MCF 10A (cell line): ENCODE measurements around the gene SELP. TPM values are rescaled to one million over a fixed set of nuclear protein-coding genes. Genes with fewer than 3 reads are reported as not detected.

Experiments used
- BruUV-seq: library from RNA; stranded (reverse); fragments of 400-500 nt; replicated peaks from 2 replicates; lab custom pipeline; 2021; lab: Mats Ljungman, UMichigan
- CTCF ChIA-PET: fragments of 300-600 bp; sonication (Branson Sonifier 250); formaldehyde crosslinking; extraction: SDS; loops from one replicate; lab custom pipeline; 2021; ENCODE audit warnings: antibody characterized with exemption, inconsistent platforms; lab: Yijun Ruan, JAX
- POLR2A ChIA-PET: fragments of 300-600, 350-650 bp; sonication (Branson Sonifier 250); formaldehyde crosslinking; extraction: SDS; loops from one replicate; lab custom pipeline; 2020; ENCODE audit warnings: antibody characterized with exemption, inconsistent platforms; lab: Yijun Ruan, JAX
- DNase-seq: peaks from one replicate; pipeline ENCODE4 v3.0.0-alpha.2; 2018; ENCODE audit not compliant: unreplicated experiment
- H3K27ac Mint-ChIP-seq: one replicate; pipeline ENCODE4 v1.8.0; 2022; ENCODE audit warnings: mild to moderate bottlenecking, low read depth, mixed read lengths; ENCODE audit not compliant: unreplicated experiment
- H3K27me3 Mint-ChIP-seq: one replicate; pipeline ENCODE4 v1.8.0; 2022; ENCODE audit warnings: mixed read lengths; ENCODE audit not compliant: insufficient read depth, unreplicated experiment
- H3K36me3 Mint-ChIP-seq: one replicate; pipeline ENCODE4 v1.8.0; 2022; ENCODE audit warnings: mild to moderate bottlenecking, moderate library complexity, mixed read lengths; ENCODE audit not compliant: insufficient read depth, unreplicated experiment
- H3K4me1 Mint-ChIP-seq: one replicate; pipeline ENCODE4 v1.8.0; 2022; ENCODE audit warnings: mixed read lengths; ENCODE audit not compliant: insufficient read depth, unreplicated experiment
- H3K4me3 Mint-ChIP-seq: one replicate; pipeline ENCODE4 v1.8.0; 2022; ENCODE audit warnings: mild to moderate bottlenecking, moderate library complexity, mixed read lengths; ENCODE audit not compliant: unreplicated experiment
- H3K9me3 Mint-ChIP-seq: one replicate; pipeline ENCODE4 v1.8.0; 2022; ENCODE audit warnings: mixed read lengths; ENCODE audit not compliant: unreplicated experiment
- CTCF ChIP-seq: fragments of 200-600 bp; IDR thresholded peaks from one replicate; pipeline ENCODE4 v1.8.0; 2022; ENCODE audit warnings: antibody characterized with exemption, mild to moderate bottlenecking; ENCODE audit not compliant: unreplicated experiment
- intact Hi-C: fragments of 100-400 bp; cut with micrococcal nuclease; formaldehyde crosslinking; loops from 2 replicates; pipeline ENCODE4 v1.14.1; 2022
- total RNA-seq: library from RNA; stranded (reverse); gene quantifications from 2 replicates; pipeline ENCODE4 v1.2.3, GENCODE V29; 2022

Gene SELP
- total RNA-seq, 1 experiment from 2014 or later = not detected

GRCh38 chr1:169588785-169589485, 41.0 kb downstream of the SELP start:
- no peaks in the 10 kb centered on the region for H3K4me1 Mint-ChIP-seq
- ChIA-PET CTCF (interaction anchor here (1.2 kb wide), 1 partner anchor 13 kb away, joined by 3 read pairs; no protein-coding TSS in a partner anchor), POLR2A (no interaction called here)
- intact Hi-C loops = no loop called here
- no peak overlapping the region for H3K27ac Mint-ChIP-seq
- H3K27me3 Mint-ChIP-seq = peaks cover 32% of the 10 kb centered on the region
- no peak for TF ChIP-seq CTCF
- no TSS peak for BruUV-seq
- DNase-seq = peak; percentile 13
- no peak overlapping the region for H3K4me3 Mint-ChIP-seq
- no peaks in the 10 kb centered on the region for H3K36me3 Mint-ChIP-seq
- H3K9me3 Mint-ChIP-seq = no peaks in the 10 kb centered on the region

- intact Hi-C loops = no loop called here
- H3K4me3 Mint-ChIP-seq = no peak overlapping the region
- DNase-seq = no peak
- H3K27me3 Mint-ChIP-seq = peaks cover 24% of the 10 kb centered on the region
- no peaks in the 10 kb centered on the region for H3K36me3 Mint-ChIP-seq
- TF ChIP-seq CTCF = no peak
- POLR2A ChIA-PET = no interaction called here
- H3K9me3 Mint-ChIP-seq = no peaks in the 10 kb centered on the region
- H3K27ac Mint-ChIP-seq = no peak overlapping the region
- BruUV-seq = no TSS peak
- CTCF ChIA-PET = no interaction called here
- no peaks in the 10 kb centered on the region for H3K4me1 Mint-ChIP-seq
Measured at GRCh38 chr1:169588112-169588511, 41.8 kb downstream of the SELP start.

- Mint-ChIP-seq H3K27ac (no peak within 1 kb of the TSS), H3K4me3 (peak within 1 kb of the TSS; percentile 45), H3K27me3 (peaks cover 9% of the 10 kb centered on the region), H3K36me3 (no peaks in the 10 kb centered on the region), H3K4me1 (no peaks in the 10 kb centered on the region), H3K9me3 (no peaks in the 10 kb centered on the region)
- DNase-seq = peak; percentile 79
- ChIA-PET CTCF (interaction anchor here (0.6 to 2.8 kb wide), 32 partner anchors 9 to 1659 kb away, joined by 3 to 32 read pairs (median 5); partner anchors contain the start of gene METTL18), POLR2A (interaction anchor here (0.5 to 1.4 kb wide), 6 partner anchors 44 to 1243 kb away, joined by 3 to 8 read pairs (median 3); partner anchors contain the start of genes METTL18 and SLC19A2)
- no TSS peak for BruUV-seq
- peak; percentile 35 for TF ChIP-seq CTCF
- intact Hi-C loops = no loop called here
Measured at GRCh38 chr1:169586395-169587255, 43.3 kb downstream of the SELP start, which contains the start of gene F5. F5 (minus strand) TSS chr1:169586481; CDS start chr1:169586386, 95 bp downstream.

- intact Hi-C loops = no loop called here
- no TSS peak for BruUV-seq
- H3K4me1 Mint-ChIP-seq = no peaks in the 10 kb centered on the region
- peak overlapping the region; percentile 45 for H3K4me3 Mint-ChIP-seq
- no peak for TF ChIP-seq CTCF
- ChIA-PET POLR2A (interaction anchor here (0.7 to 1.4 kb wide), 4 partner anchors 100 to 307 kb away, joined by 3 to 8 read pairs (median 4); partner anchors contain the start of genes METTL18 and SLC19A2), CTCF (interaction anchor here (0.6 to 2.8 kb wide), 31 partner anchors 10 to 1660 kb away, joined by 3 to 32 read pairs (median 5); partner anchors contain the start of gene METTL18)
- H3K36me3 Mint-ChIP-seq = no peaks in the 10 kb centered on the region
- no peak overlapping the region for H3K27ac Mint-ChIP-seq
- peaks cover 3% of the 10 kb centered on the region for H3K27me3 Mint-ChIP-seq
- no peak for DNase-seq
- no peaks in the 10 kb centered on the region for H3K9me3 Mint-ChIP-seq
Measured at GRCh38 chr1:169586067-169586394, 43.9 kb downstream of the SELP start.
